Measurements from ENCODE around the gene GNG7.
"Not testable (repeated sequence)": the region's sequence is repeated elsewhere in the genome, so short reads cannot be mapped to it uniquely, and the experiment has no call there.

Gene GNG7

GRCh38 chr19:2484178-2484937, 218.1 kb downstream of the GNG7 start:
- DNase-seq (ENCODE audit: low read depth, low spot score): no peak

- DNase-seq (ENCODE audit: low read depth, low spot score): no peak
Observed at GRCh38 chr19:2483484-2484151, 218.9 kb downstream of the GNG7 start.

GRCh38 chr19:2483084-2483483, 219.4 kb downstream of the GNG7 start:
- no peak for DNase-seq (ENCODE audit: low read depth, low spot score)

GRCh38 chr19:2482354-2483038, 220.0 kb downstream of the GNG7 start:
- DNase-seq (ENCODE audit: low read depth, low spot score): no peak

- DNase-seq (ENCODE audit: low read depth, low spot score): no peak
Observed at GRCh38 chr19:2481466-2481865, 221.0 kb downstream of the GNG7 start.

GRCh38 chr19:2479556-2480194, 222.8 kb downstream of the GNG7 start:
- no peak for DNase-seq (ENCODE audit: low read depth, low spot score)

GRCh38 chr19:2478756-2479555, 223.5 kb downstream of the GNG7 start:
- DNase-seq (ENCODE audit: low read depth, low spot score): no peak

- no peak for DNase-seq (ENCODE audit: low read depth, low spot score)
Observed at GRCh38 chr19:2478278-2478755, 224.2 kb downstream of the GNG7 start.

GRCh38 chr19:2477732-2478191, 224.7 kb downstream of the GNG7 start:
- no peak for DNase-seq (ENCODE audit: low read depth, low spot score)

- DNase-seq (ENCODE audit: low read depth, low spot score): no peak
Observed at GRCh38 chr19:2477141-2477710, 225.3 kb downstream of the GNG7 start.

- DNase-seq (ENCODE audit: low read depth, low spot score): peak; percentile 58
Observed at GRCh38 chr19:2476451-2477140, 225.9 kb downstream of the GNG7 start.

- DNase-seq (ENCODE audit: low read depth, low spot score): peak; percentile 94
Observed at GRCh38 chr19:2475702-2476450, 226.6 kb downstream of the GNG7 start, which contains the start of gene GADD45B. Gene GADD45B (plus strand): TSS chr19:2476127. CDS start chr19:2476359, 232 bp downstream.

- peak; percentile 55 for DNase-seq (ENCODE audit: low read depth, low spot score)
Observed at GRCh38 chr19:2475018-2475701, 227.3 kb downstream of the GNG7 start.

- peak; percentile 85 for DNase-seq (ENCODE audit: low read depth, low spot score)
Observed at GRCh38 chr19:2474232-2475017, 228.1 kb downstream of the GNG7 start.

GRCh38 chr19:2469915-2470200, 232.6 kb downstream of the GNG7 start:
- not testable (repeated sequence) for DNase-seq (ENCODE audit: low read depth, low spot score)

- no peak for DNase-seq (ENCODE audit: low read depth, low spot score)
Observed at GRCh38 chr19:2469102-2469914, 233.2 kb downstream of the GNG7 start.

- no peak for DNase-seq (ENCODE audit: low read depth, low spot score)
Observed at GRCh38 chr19:2468596-2468995, 233.9 kb downstream of the GNG7 start.
